Ovary (tissue), 9 donors: ENCODE results near the gene PAM16. TPM values are rescaled to one million over a fixed set of nuclear protein-coding genes. Genes with fewer than 3 reads are reported as not detected.
A peak's percentile ranks its signal among the peaks of the same experiment; 100 is the strongest.

Source experiments
- DNase-seq, 5 donors: peaks; one replicate each; pipeline ENCODE4 v3.0.0-alpha.2; 2019 to 2020
- H3K27ac ChIP-seq, 2 donors: fragments of 200-600 bp; one replicate each; pipeline versions ENCODE4 v1.5.1 to v1.8.0; 2019 to 2022
- H3K27me3 ChIP-seq: fragments of 200-600 bp; one replicate; pipeline ENCODE4 v1.8.0; 2022
- H3K36me3 ChIP-seq: fragments of 200-600 bp; sonication (generic); one replicate; pipeline ENCODE4 v1.5.1; 2019
- H3K4me1 ChIP-seq: one replicate; pipeline ENCODE4 v1.8.1; 2013; ENCODE audit warnings: mild to moderate bottlenecking, moderate library complexity; ENCODE audit not compliant: insufficient read depth
- H3K4me3 ChIP-seq: fragments of 200-600 bp; sonication (generic); one replicate; pipeline ENCODE4 v1.5.1; 2017
- H3K9me3 ChIP-seq, 2 donors: fragments of 200-600 bp in 1 of 2; sonication (generic) in 1 of 2; one replicate each; pipeline versions ENCODE4 v1.5.1 to v1.8.1; 2013 to 2019; ENCODE audit warnings: mild to moderate bottlenecking in 1 of 2, moderate library complexity in 1 of 2
- CTCF ChIP-seq, 3 donors: fragments of 450-650 bp in 2 of 3; fragments of 200-600 bp in 1 of 3; IDR thresholded peaks; one replicate each; pipeline versions ENCODE4 v1.5.1 to v1.8.0; 2016 to 2022; ENCODE audit warnings: antibody characterized with exemption in 3 of 3, mild to moderate bottlenecking in 1 of 3
- EP300 ChIP-seq: sonication (generic); formaldehyde crosslinking; IDR thresholded peaks from one replicate; pipeline ENCODE4 v1.6.1; 2017; ENCODE audit warnings: antibody characterized with exemption
- POLR2A ChIP-seq: fragments of 450-650 bp; IDR thresholded peaks from one replicate; pipeline ENCODE4 v1.6.1; 2017; ENCODE audit warnings: antibody characterized with exemption, mild to moderate bottlenecking, moderate library complexity
- WGBS, 3 donors: extraction: QIAGEN DNeasy Blood & Tissue Kit in 1 of 3; methylation state at CpG; one replicate each; pipeline versions ENCODE4 v1.1.5 to v1.1.7; 2013 to 2017; 5-methylcytosine and 5-hydroxymethylcytosine counted together
- intact Hi-C, 4 donors: fragments of 100-400 bp; cut with DNase I; formaldehyde crosslinking; loops; one replicate each; pipeline versions ENCODE4 v1.11.0 to v1.15.1; 2022 to 2023
- polyA plus RNA-seq, 2 donors: library from polyadenylated mRNA; stranded (reverse); fragments of 200-250 nt in 1 of 2; fragments of 350-450 nt in 1 of 2; fragmentation: Illumina TruSeq in 1 of 2; extraction: RNeasy Lipid Tissue Mini Kit (QIAGEN cat#74804) in 1 of 2; gene quantifications; one replicate each; pipeline ENCODE4 v1.2.3, GENCODE V29; 2013 to 2014
- total RNA-seq, 7 donors: library from RNA; depleted of rRNA in 2 of 7; stranded (reverse); fragments of >200 nt in 2 of 7; fragmentation: NEBNext Ultra II Directional in 3 of 7; extraction: Animal tissue kit (Norgen Biotek cat#: 25700) in 3 of 7; gene quantifications; one replicate each; pipeline versions ENCODE4 v1.1.0 to v1.2.4, GENCODE V29; 2016 to 2023
- donor health status: DM: no; HTN: no; CAD: no; lungs with moderate emphysema.
- donor health status: DM: no; HTN: no; CAD: no.
- donor health status: Bipolar disorder and iron deficiency.
- donor health status: DM: yes; HTN: yes; CAD: no.
- donor health status: DM: no; HTN: no; CAD: no.
- donor health status: DM: yes; HTN: yes; CAD: no.

Gene PAM16
- total and polyA plus RNA-seq, 9 donors: 18.5 to 47.2 (median 35.7) TPM

GRCh38 chr16:4371357-4372000 is 20.4 kb upstream of the PAM16 start, which contains the start of gene VASN:
VASN (plus strand) TSS chr16:4371848; CDS start chr16:4380878, 9,030 bp downstream.
- TF ChIP-seq POLR2A (peak; percentile 98), CTCF (IDR thresholded peaks at IDR 0.05) (peak in 1 of 3 donors; percentile 19), EP300 (no peak)
- DNase-seq: peak; percentile 88 to 95 (median 92)
- H3K4me1 ChIP-seq: peaks cover 42% of the 10 kb centered on the region
- no peaks in the 10 kb centered on the region for H3K27me3 ChIP-seq
- peak within 1 kb of the TSS; percentile 78 for H3K4me3 ChIP-seq
- H3K36me3 ChIP-seq: no peaks in the 10 kb centered on the region
- H3K9me3 ChIP-seq: no peaks in the 10 kb centered on the region
- peak within 1 kb of the TSS; percentile 87 for H3K27ac ChIP-seq
- intact Hi-C loops: no loop called here
- 1 to 3% (median 2%) methylated on average over 23 to 49 of the region's 50 CpGs for WGBS, 3 donors

- no peak overlapping the region for H3K4me3 ChIP-seq
- whole genome bisulfite sequencing, 3 donors: 9 to 17% (median 10%) methylated on average over 11 to 14 of the region's 14 CpGs
- peak; percentile 89 to 96 (median 94) for DNase-seq
Measured at GRCh38 chr16:4370570-4371356, 19.6 kb upstream of the PAM16 start.

DNA sequence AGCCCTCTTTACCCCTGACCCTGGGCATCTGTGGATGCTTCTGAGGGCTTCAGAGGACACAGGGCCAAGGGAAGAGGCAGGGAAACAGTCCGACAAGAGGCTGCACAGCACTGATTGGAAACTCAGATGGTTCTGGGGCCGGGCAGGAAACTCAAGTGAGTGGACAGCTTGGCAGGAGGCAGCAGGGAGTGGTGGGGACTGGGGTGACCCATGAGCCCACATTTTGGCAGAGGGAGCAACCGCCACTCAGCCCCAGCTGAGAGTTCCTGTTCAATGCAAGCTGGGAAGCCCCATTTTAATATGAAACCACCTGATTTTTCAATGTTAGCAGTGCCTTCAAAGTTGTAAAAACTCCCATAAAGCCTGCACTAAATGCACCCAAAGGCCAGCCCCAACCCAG is 19.0 kb upstream of the PAM16 start:
- peaks cover 33% of the 10 kb centered on the region for H3K4me1 ChIP-seq
- 77 to 81% (median 80%) methylated on average over 3 of the region's 3 CpGs for WGBS, 3 donors
- intact Hi-C loops: no loop called here

More at GRCh38 chr16:4370570-4371356, 19.6 kb upstream of the PAM16 start:
- intact Hi-C loops: no loop called here
- peak overlapping the region; percentile 76 to 87 for H3K27ac ChIP-seq
- no peaks in the 10 kb centered on the region for H3K36me3 ChIP-seq
- no peaks in the 10 kb centered on the region for H3K9me3 ChIP-seq
- peaks cover 36% of the 10 kb centered on the region for H3K4me1 ChIP-seq
- TF ChIP-seq EP300: peak; percentile 57
- TF ChIP-seq CTCF (IDR thresholded peaks at IDR 0.05): no peak
- TF ChIP-seq POLR2A: peak; percentile 4
- no peaks in the 10 kb centered on the region for H3K27me3 ChIP-seq

More for the DNA sequence above, 19.0 kb upstream of the PAM16 start:
- no peak overlapping the region for H3K4me3 ChIP-seq
- TF ChIP-seq CTCF (IDR thresholded peaks at IDR 0.05) (no peak), POLR2A (no peak), EP300 (no peak)
- H3K27me3 ChIP-seq: no peaks in the 10 kb centered on the region
- H3K9me3 ChIP-seq: no peaks in the 10 kb centered on the region
- no peak for DNase-seq
- no peaks in the 10 kb centered on the region for H3K36me3 ChIP-seq
- H3K27ac ChIP-seq: peak overlapping the region; percentile 76 to 87
